Esophagus muscularis mucosa (tissue), 4 donors: ENCODE measurements around the gene CAMTA1. TPM values are rescaled to one million over a fixed set of nuclear protein-coding genes. Genes with fewer than 3 reads are reported as not detected.

Source experiments
- DNase-seq: peaks from one replicate; pipeline ENCODE4 v3.0.0-alpha.2; 2017; ENCODE audit errors: extremely low spot score
- H3K27ac ChIP-seq, 4 donors: fragments of 200-600 bp; sonication (generic); replicated peaks in 1 of 4; 1 replicate in 3 of 4; 2 replicates in 1 of 4; pipeline ENCODE4 v1.5.1; 2016 to 2019; ENCODE audit warnings: mild to moderate bottlenecking in 1 of 4
- H3K27me3 ChIP-seq, 4 donors: fragments of 200-600 bp; sonication (generic); one replicate each; pipeline versions ENCODE4 v1.5.1 to v1.6.0; 2016 to 2019
- H3K36me3 ChIP-seq, 4 donors: fragments of 200-600 bp; sonication (generic); one replicate each; pipeline ENCODE4 v1.5.1; 2016 to 2019
- H3K4me1 ChIP-seq, 4 donors: fragments of 200-600 bp; sonication (generic); one replicate each; pipeline ENCODE4 v1.5.1; 2016 to 2019
- H3K4me3 ChIP-seq, 4 donors: fragments of 200-600 bp; sonication (generic); 1 replicate in 2 of 4; 2 replicates in 2 of 4; pipeline ENCODE4 v1.5.1; 2016 to 2019; ENCODE audit warnings: mild to moderate bottlenecking in 4 of 4, moderate library complexity in 1 of 4
- H3K9me3 ChIP-seq, 4 donors: fragments of 200-600 bp; sonication (generic); 1 replicate in 3 of 4; 2 replicates in 1 of 4; pipeline ENCODE4 v1.5.1; 2016 to 2019
- EP300 ChIP-seq: sonication (generic); formaldehyde crosslinking; IDR thresholded peaks from one replicate; pipeline ENCODE4 v1.6.1; 2017; ENCODE audit warnings: antibody characterized with exemption
- POLR2A ChIP-seq: fragments of 450-650 bp; IDR thresholded peaks from one replicate; pipeline ENCODE4 v1.6.1; 2017; ENCODE audit warnings: antibody characterized with exemption, moderate library complexity, mild to moderate bottlenecking, low read depth
- POLR2AphosphoS5 ChIP-seq, 2 donors: sonication (generic); formaldehyde crosslinking; IDR thresholded peaks; one replicate each; pipeline ENCODE4 v1.6.1; 2017; ENCODE audit warnings: antibody characterized with exemption in 2 of 2
- WGBS: methylation state at CpG from one replicate; pipeline ENCODE4 v1.1.5; 2018; 5-methylcytosine and 5-hydroxymethylcytosine counted together
- intact Hi-C: fragments of 100-400 bp; cut with DNase I; formaldehyde crosslinking; loops from one replicate; pipeline ENCODE4 v1.15.1; 2023
- total RNA-seq, 4 donors: library from RNA; depleted of rRNA; stranded (reverse); fragments of >200 nt; gene quantifications; one replicate each; pipeline versions ENCODE4 v1.1.0 to v1.2.1, GENCODE V29; 2016
- TF ChIP-seq, protein P1 (sequence below), 3 experiments: fragments of 200-600 bp in 2 of 3; fragments of 450-650 bp in 1 of 3; sonication (generic) in 2 of 3; IDR thresholded peaks; one replicate each; pipeline ENCODE4 v1.5.1; 2017 to 2019; ENCODE audit warnings: antibody characterized with exemption in 3 of 3, mild to moderate bottlenecking in 2 of 3, moderate library complexity in 1 of 3

The CAMTA1 gene
- total RNA-seq, 4 donors from 2014 or later = 109 to 226 (median 139) TPM

- no peak for TF ChIP-seq POLR2A
- TF ChIP-seq, protein P1, sequence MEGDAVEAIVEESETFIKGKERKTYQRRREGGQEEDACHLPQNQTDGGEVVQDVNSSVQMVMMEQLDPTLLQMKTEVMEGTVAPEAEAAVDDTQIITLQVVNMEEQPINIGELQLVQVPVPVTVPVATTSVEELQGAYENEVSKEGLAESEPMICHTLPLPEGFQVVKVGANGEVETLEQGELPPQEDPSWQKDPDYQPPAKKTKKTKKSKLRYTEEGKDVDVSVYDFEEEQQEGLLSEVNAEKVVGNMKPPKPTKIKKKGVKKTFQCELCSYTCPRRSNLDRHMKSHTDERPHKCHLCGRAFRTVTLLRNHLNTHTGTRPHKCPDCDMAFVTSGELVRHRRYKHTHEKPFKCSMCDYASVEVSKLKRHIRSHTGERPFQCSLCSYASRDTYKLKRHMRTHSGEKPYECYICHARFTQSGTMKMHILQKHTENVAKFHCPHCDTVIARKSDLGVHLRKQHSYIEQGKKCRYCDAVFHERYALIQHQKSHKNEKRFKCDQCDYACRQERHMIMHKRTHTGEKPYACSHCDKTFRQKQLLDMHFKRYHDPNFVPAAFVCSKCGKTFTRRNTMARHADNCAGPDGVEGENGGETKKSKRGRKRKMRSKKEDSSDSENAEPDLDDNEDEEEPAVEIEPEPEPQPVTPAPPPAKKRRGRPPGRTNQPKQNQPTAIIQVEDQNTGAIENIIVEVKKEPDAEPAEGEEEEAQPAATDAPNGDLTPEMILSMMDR (IDR thresholded peaks at IDR 0.05) = no peak
- TF ChIP-seq POLR2AphosphoS5 (IDR thresholded peaks at IDR 0.05) = no peak
- TF ChIP-seq EP300 = no peak
Observed at GRCh38 chr1:6986281-6986680, 201.0 kb downstream of the CAMTA1 start.

GRCh38 chr1:6987940-6988339 is 202.7 kb downstream of the CAMTA1 start:
- TF ChIP-seq POLR2A (no peak), POLR2AphosphoS5 (IDR thresholded peaks at IDR 0.05) (no peak), EP300 (no peak)
- TF ChIP-seq, protein P1 (IDR thresholded peaks at IDR 0.05) = no peak
- WGBS = 94% methylated on average over 6 of the region's 9 CpGs

More at GRCh38 chr1:6986281-6986680, 201.0 kb downstream of the CAMTA1 start:
- Histone ChIP-seq H3K9me3 (peaks cover 0 to 5% (median 0%) of the 10 kb centered on the region in 4 donors), H3K27me3 (peaks cover 0 to 39% (median 0%) of the 10 kb centered on the region in 4 donors), H3K4me1 (no peaks in the 10 kb centered on the region), H3K36me3 (no peaks in the 10 kb centered on the region), H3K4me3 (no peak overlapping the region), H3K27ac (no peak overlapping the region)
- DNase-seq = no peak
- intact Hi-C loops = no loop called here
- WGBS = 87% methylated on average over 8 of the region's 8 CpGs

GRCh38 chr1:6988796-6989195 is 203.5 kb downstream of the CAMTA1 start:
- Histone ChIP-seq H3K36me3 (no peaks in the 10 kb centered on the region), H3K9me3 (peaks cover 0 to 5% (median 2%) of the 10 kb centered on the region in 4 donors), H3K4me3 (no peak overlapping the region), H3K27ac (no peak overlapping the region), H3K4me1 (no peaks in the 10 kb centered on the region), H3K27me3 (peaks cover 0 to 32% (median 0%) of the 10 kb centered on the region in 4 donors)
- TF ChIP-seq, protein P1 (IDR thresholded peaks at IDR 0.05) = no peak
- TF ChIP-seq POLR2AphosphoS5 (IDR thresholded peaks at IDR 0.05) (no peak), EP300 (no peak), POLR2A (no peak)
- DNase-seq = no peak
- intact Hi-C loops = no loop called here
- 84% methylated on average over 3 of the region's 3 CpGs for WGBS

More at GRCh38 chr1:6987940-6988339, 202.7 kb downstream of the CAMTA1 start:
- H3K27me3 ChIP-seq = peaks cover 0 to 34% (median 0%) of the 10 kb centered on the region in 4 donors
- H3K27ac ChIP-seq = no peak overlapping the region
- no peak for DNase-seq
- H3K4me1 ChIP-seq = no peaks in the 10 kb centered on the region
- intact Hi-C loops = no loop called here
- H3K4me3 ChIP-seq = no peak overlapping the region
- peaks cover 0 to 5% (median 0%) of the 10 kb centered on the region in 4 donors for H3K9me3 ChIP-seq
- H3K36me3 ChIP-seq = no peaks in the 10 kb centered on the region

DNA sequence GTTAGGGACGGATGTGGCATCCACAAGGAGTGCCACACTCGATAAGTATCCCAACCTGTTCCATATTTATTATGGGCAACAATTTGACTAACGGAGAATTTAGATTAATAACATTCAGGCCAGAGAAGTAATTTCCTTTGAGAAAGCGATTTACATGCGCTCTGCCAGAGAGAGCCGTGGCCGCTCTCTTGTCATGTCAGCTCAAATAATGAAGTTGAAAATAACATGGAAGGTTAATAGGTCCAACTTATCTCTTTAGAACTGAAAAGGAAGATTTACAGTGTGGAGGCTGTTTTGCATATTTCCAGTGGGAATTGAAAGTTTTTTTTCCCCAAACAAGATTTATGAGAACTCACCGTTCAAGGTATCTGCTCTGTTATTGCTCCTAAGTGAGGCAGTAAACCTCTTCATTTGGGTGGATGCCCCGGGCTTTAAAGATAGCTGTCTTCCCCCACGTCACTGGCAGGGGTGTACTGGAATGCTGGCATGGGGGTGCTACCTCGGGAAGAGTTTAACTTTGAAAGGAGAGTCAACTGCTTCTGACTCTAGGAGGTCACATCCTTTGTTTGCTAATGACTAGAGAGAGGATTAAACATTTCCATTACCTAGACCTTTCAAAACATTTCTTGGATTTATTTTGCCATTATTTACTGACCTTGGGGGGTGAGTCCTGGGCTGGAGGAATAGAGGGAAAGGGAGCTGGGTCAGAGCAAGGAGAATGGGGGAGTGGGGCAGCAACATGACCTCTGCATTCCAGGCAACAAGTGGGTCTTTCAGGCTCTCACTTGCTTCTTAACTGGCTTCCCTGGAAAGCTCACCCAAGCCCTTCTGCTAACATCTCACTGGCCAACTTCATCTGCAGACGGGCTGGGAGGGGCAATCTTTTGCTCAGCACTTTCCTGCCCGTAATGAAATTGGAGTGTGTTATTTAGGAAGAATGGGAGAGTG is 204.2 kb downstream of the CAMTA1 start:
- intact Hi-C loops = no loop called here
- WGBS = 62% methylated on average over 13 of the region's 13 CpGs
- Histone ChIP-seq H3K4me1 (no peaks in the 10 kb centered on the region), H3K27ac (no peak overlapping the region), H3K36me3 (no peaks in the 10 kb centered on the region), H3K4me3 (no peak overlapping the region), H3K9me3 (peaks cover 0 to 5% (median 2%) of the 10 kb centered on the region in 4 donors), H3K27me3 (peaks cover 0 to 26% (median 0%) of the 10 kb centered on the region in 4 donors)
- no peak for DNase-seq
- no peak for TF ChIP-seq POLR2AphosphoS5 (IDR thresholded peaks at IDR 0.05)
- no peak for TF ChIP-seq POLR2A
- TF ChIP-seq EP300 = no peak
- TF ChIP-seq, protein P1 (IDR thresholded peaks at IDR 0.05) = no peak
